HEK293 (cell line): ENCODE results near the gene PLK5.

ENCODE experiments used
- BCL11B ChIP-seq: fragments of 450-650 bp; formaldehyde crosslinking; IDR thresholded peaks from 2 replicates; pipeline ENCODE4 v1.5.1; 2016; ENCODE audit warnings: low read depth, missing biosample characterization, missing genetic modification characterization
- GLIS1 ChIP-seq: fragments of 450-650 bp; formaldehyde crosslinking; IDR thresholded peaks from 2 replicates; pipeline ENCODE4 v1.5.1; 2016; ENCODE audit warnings: missing biosample characterization, missing genetic modification characterization
- HIC1 ChIP-seq: fragments of 450-650 bp; formaldehyde crosslinking; IDR thresholded peaks from 2 replicates; pipeline ENCODE4 v1.5.1; 2016; ENCODE audit warnings: missing biosample characterization, missing genetic modification characterization
- HOXD13 ChIP-seq: sonication (generic); formaldehyde crosslinking; IDR thresholded peaks from 2 replicates; pipeline ENCODE4 v1.8.0; 2022; ENCODE audit warnings: missing genetic modification reagents, borderline replicate concordance
- SCRT2 ChIP-seq: fragments of 450-650 bp; formaldehyde crosslinking; IDR thresholded peaks from 2 replicates; pipeline ENCODE4 v1.5.1; 2016; ENCODE audit warnings: missing biosample characterization, missing genetic modification characterization
- SETDB1 ChIP-seq: IDR thresholded peaks from one replicate; pipeline ENCODE4 v1.6.1; 2017; ENCODE audit warnings: mild to moderate bottlenecking, low read length, moderate library complexity, mixed read lengths; ENCODE audit not compliant: insufficient read length
- YY2 ChIP-seq: fragments of 450-650 bp; formaldehyde crosslinking; IDR thresholded peaks from 2 replicates; pipeline ENCODE4 v1.5.1; 2016; ENCODE audit warnings: missing biosample characterization, missing genetic modification characterization
- ZNF112 ChIP-seq: fragments of 450-650 bp; formaldehyde crosslinking; IDR thresholded peaks from 2 replicates; pipeline ENCODE4 v1.5.0; 2017; ENCODE audit warnings: missing biosample characterization, missing genetic modification characterization
- ZNF146 ChIP-seq: fragments of 450-650 bp; formaldehyde crosslinking; IDR thresholded peaks from 2 replicates; pipeline ENCODE4 v1.5.1; 2016; ENCODE audit warnings: missing biosample characterization, missing genetic modification characterization
- ZNF155 ChIP-seq: fragments of 450-650 bp; formaldehyde crosslinking; IDR thresholded peaks from 2 replicates; pipeline ENCODE4 v1.5.1; 2016; ENCODE audit warnings: missing biosample characterization, missing genetic modification characterization
- ZNF239 ChIP-seq: fragments of 450-650 bp; formaldehyde crosslinking; IDR thresholded peaks from 2 replicates; pipeline ENCODE4 v1.5.1; 2016; ENCODE audit warnings: missing biosample characterization, missing genetic modification characterization
- ZNF292 ChIP-seq: fragments of 450-650 bp; formaldehyde crosslinking; IDR thresholded peaks from 2 replicates; pipeline ENCODE4 v1.5.1; 2016; ENCODE audit warnings: low read depth, missing biosample characterization, missing genetic modification characterization, borderline replicate concordance
- ZNF362 ChIP-seq: fragments of 450-650 bp; formaldehyde crosslinking; IDR thresholded peaks from 2 replicates; pipeline ENCODE4 v1.5.1; 2016; ENCODE audit warnings: missing biosample characterization, missing genetic modification characterization
- ZNF391 ChIP-seq: fragments of 450-650 bp; formaldehyde crosslinking; IDR thresholded peaks from 2 replicates; pipeline ENCODE4 v1.5.1; 2016; ENCODE audit warnings: low read depth, missing biosample characterization, missing genetic modification characterization, borderline replicate concordance
- ZNF426 ChIP-seq: fragments of 450-650 bp; formaldehyde crosslinking; IDR thresholded peaks from 2 replicates; pipeline ENCODE4 v1.5.1; 2017; ENCODE audit warnings: missing biosample characterization, missing genetic modification characterization, mild to moderate bottlenecking, inconsistent platforms, moderate library complexity
- ZNF530 ChIP-seq: fragments of 450-650 bp; formaldehyde crosslinking; IDR thresholded peaks from 2 replicates; pipeline ENCODE4 v1.5.1; 2016; ENCODE audit warnings: low read depth, missing biosample characterization, missing genetic modification characterization
- ZNF548 ChIP-seq: fragments of 450-650 bp; formaldehyde crosslinking; IDR thresholded peaks from 2 replicates; pipeline ENCODE4 v1.5.1; 2016; ENCODE audit warnings: missing biosample characterization, missing genetic modification characterization
- ZNF558 ChIP-seq: fragments of 450-650 bp; formaldehyde crosslinking; IDR thresholded peaks from 2 replicates; pipeline ENCODE4 v1.5.1; 2016; ENCODE audit warnings: missing biosample characterization, missing genetic modification characterization
- ZNF596 ChIP-seq: fragments of 450-650 bp; IDR thresholded peaks from 2 replicates; pipeline ENCODE4 v1.5.0; 2018; ENCODE audit warnings: missing biosample characterization, mild to moderate bottlenecking, missing genetic modification characterization, moderate library complexity
- ZNF623 ChIP-seq: fragments of 450-650 bp; formaldehyde crosslinking; IDR thresholded peaks from 2 replicates; pipeline ENCODE4 v1.5.1; 2016; ENCODE audit warnings: missing biosample characterization, missing genetic modification characterization
- ZNF629 ChIP-seq: fragments of 450-650 bp; formaldehyde crosslinking; IDR thresholded peaks from 2 replicates; pipeline ENCODE4 v1.5.1; 2017; ENCODE audit warnings: missing biosample characterization, missing genetic modification characterization
- ZNF664 ChIP-seq: fragments of 450-650 bp; formaldehyde crosslinking; IDR thresholded peaks from 2 replicates; pipeline ENCODE4 v1.5.1; 2016; ENCODE audit warnings: missing biosample characterization, missing genetic modification characterization
- ZNF768 ChIP-seq: fragments of 450-650 bp; formaldehyde crosslinking; IDR thresholded peaks from 2 replicates; pipeline ENCODE4 v1.5.1; 2018; ENCODE audit warnings: missing biosample characterization, mild to moderate bottlenecking, missing genetic modification characterization
- ZSCAN18 ChIP-seq: fragments of 450-650 bp; formaldehyde crosslinking; IDR thresholded peaks from 2 replicates; pipeline ENCODE4 v1.5.1; 2016; ENCODE audit warnings: missing biosample characterization, missing genetic modification characterization
- TF ChIP-seq, protein P1 (sequence below): fragments of 450-650 bp; formaldehyde crosslinking; IDR thresholded peaks from 2 replicates; pipeline ENCODE4 v1.5.1; 2016; ENCODE audit warnings: missing biosample characterization, missing genetic modification characterization
- TF ChIP-seq, protein P2 (sequence below): fragments of 450-650 bp; formaldehyde crosslinking; IDR thresholded peaks from 2 replicates; pipeline ENCODE4 v1.5.1; 2016; ENCODE audit warnings: missing biosample characterization, missing genetic modification characterization

Gene PLK5

DNA sequence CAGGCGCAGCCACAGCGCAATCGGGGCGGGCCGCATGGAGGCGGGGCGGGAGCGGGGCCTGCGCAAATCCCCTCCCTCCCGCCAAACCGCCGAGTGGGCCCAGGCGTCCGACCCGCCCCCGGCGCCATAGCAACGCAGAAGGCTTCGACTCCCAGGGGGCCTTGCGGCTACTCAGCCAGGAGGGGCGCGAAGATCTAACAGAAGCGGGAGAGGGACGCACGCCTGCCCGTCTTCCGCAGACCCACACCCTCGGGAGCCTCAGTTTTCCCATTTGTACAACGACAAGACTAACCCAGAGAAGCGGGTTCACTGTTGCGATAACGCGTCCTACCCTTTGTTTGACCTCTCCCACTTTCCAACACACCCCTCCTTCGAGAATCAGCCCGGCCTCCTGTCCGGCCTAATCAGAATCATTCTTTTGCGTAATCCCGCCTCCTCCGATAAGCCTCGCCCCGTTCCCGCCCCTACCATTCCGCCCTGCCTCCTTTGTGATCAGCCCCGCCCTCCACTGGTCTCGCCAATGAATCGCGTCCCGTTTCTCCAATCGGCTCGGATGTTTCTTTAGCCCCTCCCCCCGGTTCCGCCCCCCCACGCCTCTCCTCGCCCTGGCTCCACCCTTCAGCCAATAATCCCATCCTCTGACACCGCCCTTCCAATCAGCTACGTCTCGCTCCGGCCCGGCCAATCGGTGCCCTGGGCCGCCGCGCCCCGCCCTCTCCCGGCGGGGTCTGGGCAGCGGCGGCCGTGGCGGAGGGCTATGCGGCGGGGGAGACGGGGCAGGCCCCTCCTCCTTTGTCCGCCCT is 33.4 kb upstream of the PLK5 start, which contains the start of gene PCSK4 (continued):
- TF ChIP-seq ZNF426, result no peak
- no peak for TF ChIP-seq BCL11B (tag by site-specific recombination)
- TF ChIP-seq, protein P1, sequence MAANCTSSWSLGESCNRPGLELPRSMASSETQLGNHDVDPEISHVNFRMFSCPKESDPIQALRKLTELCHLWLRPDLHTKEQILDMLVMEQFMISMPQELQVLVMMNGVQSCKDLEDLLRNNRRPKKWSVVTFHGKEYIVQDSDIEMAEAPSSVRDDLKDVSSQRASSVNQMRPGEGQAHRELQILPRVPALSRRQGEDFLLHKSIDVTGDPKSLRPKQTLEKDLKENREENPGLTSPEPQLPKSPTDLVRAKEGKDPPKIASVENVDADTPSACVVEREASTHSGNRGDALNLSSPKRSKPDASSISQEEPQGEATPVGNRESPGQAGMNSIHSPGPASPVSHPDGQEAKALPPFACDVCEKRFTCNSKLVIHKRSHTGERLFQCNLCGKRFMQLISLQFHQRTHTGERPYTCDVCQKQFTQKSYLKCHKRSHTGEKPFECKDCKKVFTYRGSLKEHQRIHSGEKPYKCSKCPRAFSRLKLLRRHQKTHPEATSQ (tag by site-specific recombination), result no peak; the same call in 1 of the 2 replicates
- no peak for TF ChIP-seq ZNF548 (tag by site-specific recombination)
- no peak for TF ChIP-seq ZNF239 (tag by site-specific recombination)
- no peak for TF ChIP-seq ZNF558 (tag by site-specific recombination)
- TF ChIP-seq ZNF112, result no peak
- no peak for TF ChIP-seq ZNF596 (tag by site-specific recombination)
- TF ChIP-seq SCRT2 (tag by site-specific recombination), result no peak
- TF ChIP-seq ZSCAN18 (tag by site-specific recombination), result no peak
- TF ChIP-seq ZNF530 (tag by site-specific recombination), result no peak
- TF ChIP-seq ZNF292 (tag by site-specific recombination), result no peak
- TF ChIP-seq, protein P2, sequence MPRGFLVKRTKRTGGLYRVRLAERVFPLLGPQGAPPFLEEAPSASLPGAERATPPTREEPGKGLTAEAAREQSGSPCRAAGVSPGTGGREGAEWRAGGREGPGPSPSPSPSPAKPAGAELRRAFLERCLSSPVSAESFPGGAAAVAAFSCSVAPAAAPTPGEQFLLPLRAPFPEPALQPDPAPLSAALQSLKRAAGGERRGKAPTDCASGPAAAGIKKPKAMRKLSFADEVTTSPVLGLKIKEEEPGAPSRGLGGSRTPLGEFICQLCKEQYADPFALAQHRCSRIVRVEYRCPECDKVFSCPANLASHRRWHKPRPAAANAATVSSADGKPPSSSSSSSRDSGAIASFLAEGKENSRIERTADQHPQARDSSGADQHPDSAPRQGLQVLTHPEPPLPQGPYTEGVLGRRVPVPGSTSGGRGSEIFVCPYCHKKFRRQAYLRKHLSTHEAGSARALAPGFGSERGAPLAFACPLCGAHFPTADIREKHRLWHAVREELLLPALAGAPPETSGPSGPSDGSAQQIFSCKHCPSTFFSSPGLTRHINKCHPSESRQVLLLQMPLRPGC (tag by site-specific recombination), result 0 out of 2 replicates have a peak, but pooled peaks have one; percentile 23
- TF ChIP-seq ZNF362 (tag by site-specific recombination), result no peak
- no peak for TF ChIP-seq ZNF146 (tag by site-specific recombination)
- no peak for TF ChIP-seq SETDB1
- no peak for TF ChIP-seq ZNF768
- no peak for TF ChIP-seq ZNF391
- peak; percentile 38; the same call in 1 of the 2 replicates for TF ChIP-seq GLIS1 (tag by site-specific recombination)
- TF ChIP-seq HIC1 (tag by site-specific recombination), result no peak
- no peak for TF ChIP-seq ZNF664 (tag by site-specific recombination)
- TF ChIP-seq ZNF155 (tag by site-specific recombination), result no peak
- TF ChIP-seq HOXD13 (CRISPR knock-in tag), result no peak
- peak; percentile 70 for TF ChIP-seq ZNF629 (tag by site-specific recombination)
- TF ChIP-seq ZNF623 (tag by site-specific recombination), result no peak
- TF ChIP-seq YY2 (tag by site-specific recombination), result no peak
